ENCODE data around the gene SLC9A5. TPM values are rescaled to one million over a fixed set of nuclear protein-coding genes. Genes with fewer than 3 reads are reported as not detected.
A peak's percentile ranks its signal among the peaks of the same experiment; 100 is the strongest.

SLC9A5 gene
- total and polyA plus RNA-seq, 2 experiments from 2014 or later: 4.5 to 5.4 TPM

GRCh38 chr16:67283826-67284555, 35.2 kb downstream of the SLC9A5 start:
- no peaks in the 10 kb centered on the region for H4K20me1 ChIP-seq (replicated peaks; ENCODE audit: insufficient read depth)
- H3K27me3 Mint-ChIP-seq (ENCODE audit: insufficient read depth, low read depth, poor library complexity): peaks cover 3% of the 10 kb centered on the region
- H3K4me3 ChIP-seq: no peak overlapping the region
- no peaks in the 10 kb centered on the region; the same call in 1 of the 3 replicates for H3K4me1 Mint-ChIP-seq
- no peak overlapping the region for H3K27ac ChIP-seq (ENCODE audit: low read depth)
- no peak for ATAC-seq
- H3F3A ChIP-seq (replicated peaks; ENCODE audit: low read depth): no peaks in the 10 kb centered on the region
- DNase-seq (ENCODE audit: low spot score): no peak
- peaks cover 5% of the 10 kb centered on the region; the same call in 2 of the 3 replicates for H3K36me3 Mint-ChIP-seq (ENCODE audit: low read depth)
- H3K4me2 ChIP-seq: no peak overlapping the region
- H3K4me3 Mint-ChIP-seq: no peak overlapping the region; the same call in 2 of the 3 replicates
- H3K36me3 ChIP-seq (ENCODE audit: insufficient read depth): no peaks in the 10 kb centered on the region
- H3K27ac Mint-ChIP-seq: no peak overlapping the region
- no peaks in the 10 kb centered on the region for H3K9me3 Mint-ChIP-seq
- no peaks in the 10 kb centered on the region for H3K4me1 ChIP-seq (ENCODE audit: insufficient read depth)
- no peaks in the 10 kb centered on the region for H3K9me2 ChIP-seq (ENCODE audit: insufficient read depth)
- TF ChIP-seq POLR2AphosphoS5 (IDR thresholded peaks at IDR 0.05; ENCODE audit: low read depth) (no peak), ZNF114 (CRISPR knock-in tag; IDR thresholded peaks at IDR 0.05) (no peak), ZNF331 (CRISPR knock-in tag; IDR thresholded peaks at IDR 0.05; ENCODE audit: low read depth) (no peak), NANOG (IDR thresholded peaks at IDR 0.05; ENCODE audit: borderline replicate concordance) (no peak), ETS1 (IDR thresholded peaks at IDR 0.05) (no peak), STAT1 (IDR thresholded peaks at IDR 0.05; ENCODE audit: unreplicated experiment) (no peak)
- H3K27me3 ChIP-seq (ENCODE audit: insufficient read depth): peaks cover 9% of the 10 kb centered on the region
- no peaks in the 10 kb centered on the region for H3K79me2 ChIP-seq (replicated peaks; ENCODE audit: insufficient read depth)
- no peak overlapping the region for H2AFZ ChIP-seq

- no peaks in the 10 kb centered on the region for H3F3A ChIP-seq (replicated peaks; ENCODE audit: low read depth)
- H3K27ac ChIP-seq (ENCODE audit: low read depth): no peak overlapping the region
- H3K4me1 ChIP-seq (ENCODE audit: insufficient read depth): no peaks in the 10 kb centered on the region
- Mint-ChIP-seq H3K36me3 (ENCODE audit: low read depth) (peaks cover 5% of the 10 kb centered on the region; the same call in 2 of the 3 replicates), H3K27me3 (ENCODE audit: insufficient read depth, low read depth, poor library complexity) (peaks cover 3% of the 10 kb centered on the region), H3K27ac (no peak overlapping the region), H3K9me3 (no peaks in the 10 kb centered on the region), H3K4me3 (no peak overlapping the region), H3K4me1 (no peaks in the 10 kb centered on the region; the same call in 1 of the 3 replicates)
- H2AFZ ChIP-seq: no peak overlapping the region
- H3K4me3 ChIP-seq: no peak overlapping the region
- H3K4me2 ChIP-seq: no peak overlapping the region
- DNase-seq (ENCODE audit: low spot score): peak; percentile 91
- TF ChIP-seq CTCF (conservative IDR thresholded peaks at IDR 0.05; ENCODE audit: low read depth in 2 of 2): peak; percentile 68 to 86
- no peak for TF ChIP-seq EZH2 (IDR thresholded peaks at IDR 0.05; ENCODE audit: low read depth, unreplicated experiment)
- ATAC-seq: peak; percentile 95
- H3K36me3 ChIP-seq (ENCODE audit: insufficient read depth): no peaks in the 10 kb centered on the region
- no peaks in the 10 kb centered on the region for H3K79me2 ChIP-seq (replicated peaks; ENCODE audit: insufficient read depth)
- H4K20me1 ChIP-seq (replicated peaks; ENCODE audit: insufficient read depth): no peaks in the 10 kb centered on the region
- H3K27me3 ChIP-seq (ENCODE audit: insufficient read depth): peaks cover 3% of the 10 kb centered on the region
- no peaks in the 10 kb centered on the region for H3K9me2 ChIP-seq (ENCODE audit: insufficient read depth)
These were observed 36.2 kb downstream of the SLC9A5 start for GRCh38 chr16:67284699-67285646.
